HepG2 (cell line): ENCODE results near the gene EPHA2. TPM values are rescaled to one million over a fixed set of nuclear protein-coding genes. Genes with fewer than 3 reads are reported as not detected.

Experiments used
- ATAC-seq: fragments of 200-7000 bp; cut with Tn5 transposase; 3 replicates; pipeline ENCODE4 v1.9.1; 2020; ENCODE audit warnings: mild to moderate bottlenecking, moderate library complexity
- BruUV-seq: library from RNA; stranded (reverse); fragments of 400-500 nt; replicated peaks from 2 replicates; lab custom pipeline; 2021; lab: Mats Ljungman, UMichigan
- CTCF ChIA-PET: fragments of 300-600 bp; formaldehyde crosslinking; extraction: SDS; loops from one replicate; lab custom pipeline; 2021; ENCODE audit warnings: low total read pairs, inconsistent platforms, low intra/inter-chr PET ratio; lab: Yijun Ruan, JAX
- POLR2A ChIA-PET: fragments of 350-600 bp; sonication (Branson Sonifier 250); formaldehyde crosslinking; loops from one replicate; lab custom pipeline; 2020; ENCODE audit warnings: antibody characterized with exemption, inconsistent platforms; lab: Yijun Ruan, JAX
- DNase-seq: peaks from one replicate; pipeline ENCODE4 v3.0.0-alpha.2; 2015; ENCODE audit warnings: low spot score
- FAIRE-seq: peaks from 3 replicates; lab custom pipeline; 2011; peaks lifted over from hg19 to GRCh38; lab: Jason Lieb, UNC
- H2AFZ ChIP-seq: one replicate; pipeline ENCODE4 v1.6.1; 2011; ENCODE audit warnings: low read length, inconsistent platforms
- H3K27ac ChIP-seq: fragments of 300-600 bp; 3 replicates; pipeline ENCODE4 v1.8.0; 2011; ENCODE audit warnings: mixed run types, mild to moderate bottlenecking, mixed read lengths, low read length, inconsistent platforms; ENCODE audit not compliant: insufficient read depth; ENCODE audit errors: extremely low read length
- H3K27me3 ChIP-seq, 2 experiments: fragments of 200-600 bp in 1 of 2; 2 replicates in 1 of 2; 3 replicates in 1 of 2; pipeline versions ENCODE4 v1.6.0 to v1.8.0; 2011; ENCODE audit warnings: low read length in 2 of 2, mild to moderate bottlenecking in 2 of 2, moderate library complexity in 2 of 2, inconsistent platforms in 1 of 2; ENCODE audit not compliant: insufficient read depth in 2 of 2, control insufficient read depth in 1 of 2
- H3K36me3 ChIP-seq, 2 experiments: fragments of 200-600 bp in 1 of 2; replicated peaks in 1 of 2; 2 replicates in 1 of 2; 3 replicates in 1 of 2; pipeline versions ENCODE4 v1.5.1 to v1.8.0; 2011; ENCODE audit warnings: low read length in 2 of 2, inconsistent platforms in 1 of 2; ENCODE audit not compliant: insufficient read depth in 2 of 2, control insufficient read depth in 1 of 2
- H3K4me1 ChIP-seq: 2 replicates; pipeline ENCODE4 v1.5.1; 2012; ENCODE audit warnings: low read length, inconsistent platforms; ENCODE audit not compliant: insufficient read depth
- H3K4me2 ChIP-seq: 2 replicates; pipeline ENCODE4 v1.6.0; 2011; ENCODE audit warnings: low read depth, low read length, inconsistent platforms
- H3K4me3 ChIP-seq, 3 experiments: fragments of 200-600 bp in 1 of 3; sonication (generic), shearing (Covaris generic) in 1 of 3; replicated peaks in 1 of 3; 2 replicates each; pipeline ENCODE4 v1.5.1; 2011 to 2016; ENCODE audit warnings: low read length in 3 of 3, inconsistent platforms in 2 of 3, low read depth in 2 of 3, mild to moderate bottlenecking in 2 of 3, control low read depth in 1 of 3, mixed read lengths in 1 of 3; ENCODE audit not compliant: insufficient read depth in 1 of 3
- H3K79me2 ChIP-seq: one replicate; pipeline ENCODE4 v1.6.1; 2011; ENCODE audit warnings: low read length, inconsistent platforms; ENCODE audit not compliant: insufficient read depth
- H3K9ac ChIP-seq: 2 replicates; pipeline ENCODE4 v1.6.0; 2011; ENCODE audit warnings: mild to moderate bottlenecking, low read depth, low read length, inconsistent platforms; ENCODE audit not compliant: insufficient read depth
- H3K9me3 ChIP-seq: 2 replicates; pipeline ENCODE4 v1.5.1; 2012; ENCODE audit warnings: mild to moderate bottlenecking, low read length
- H4K20me1 ChIP-seq: 2 replicates; pipeline ENCODE4 v1.6.0; 2011; ENCODE audit warnings: inconsistent platforms, mild to moderate bottlenecking, low read length, moderate library complexity; ENCODE audit not compliant: insufficient read depth
- ARNT ChIP-seq: fragments of 450-650 bp; IDR thresholded peaks from 2 replicates; pipeline ENCODE4 v1.6.1; 2017
- ARNT2 ChIP-seq: sonication (generic); formaldehyde crosslinking; IDR thresholded peaks from 2 replicates; pipeline ENCODE4 v1.8.0; 2022; ENCODE audit warnings: mild to moderate bottlenecking, low read depth, missing genetic modification reagents, moderate library complexity
- ATF1 ChIP-seq: IDR thresholded peaks from 2 replicates; pipeline ENCODE4 v1.6.1; 2016; ENCODE audit warnings: mild to moderate bottlenecking, control low read depth
- BORCS8-MEF2B ChIP-seq: sonication (generic); formaldehyde crosslinking; IDR thresholded peaks from 2 replicates; pipeline ENCODE4 v1.8.0; 2022; ENCODE audit warnings: mild to moderate bottlenecking, missing genetic modification reagents
- MIER2 ChIP-seq: IDR thresholded peaks from 2 replicates; pipeline ENCODE4 v1.6.1; 2016; ENCODE audit warnings: missing biosample characterization, missing genetic modification reagents
- RARG ChIP-seq: sonication (generic); formaldehyde crosslinking; IDR thresholded peaks from 2 replicates; pipeline ENCODE4 v1.4.0; 2020; ENCODE audit warnings: low read depth, mild to moderate bottlenecking, missing genetic modification reagents
- TCF7L2 ChIP-seq: IDR thresholded peaks from 2 replicates; pipeline ENCODE4 v1.6.1; 2011; ENCODE audit warnings: mild to moderate bottlenecking, low read depth, low read length, moderate library complexity
- ZNF136 ChIP-seq: sonication (generic); formaldehyde crosslinking; IDR thresholded peaks from 2 replicates; pipeline ENCODE4 v1.8.1; 2022; ENCODE audit warnings: low read depth, mild to moderate bottlenecking, moderate library complexity, missing genetic modification reagents
- ZNF333 ChIP-seq: sonication (generic); formaldehyde crosslinking; IDR thresholded peaks from 2 replicates; pipeline ENCODE4 v1.4.0; 2020; ENCODE audit warnings: mild to moderate bottlenecking, missing genetic modification reagents, borderline replicate concordance
- WGBS: methylation state at CpG from one replicate; pipeline ENCODE4 v1.1.6; 2017; ENCODE audit warnings: low lambda C conversion rate; 5-methylcytosine and 5-hydroxymethylcytosine counted together
- in situ Hi-C: cut with HindIII; loops from 2 replicates; pipeline ENCODE4 v1.10.0; 2017; ENCODE audit warnings: low pct_unique_long_range_greater_than_20kb; ENCODE audit not compliant: extremely low pct_ligation_motif_present
- intact Hi-C: fragments of 100-400 bp; cut with micrococcal nuclease; formaldehyde crosslinking; loops from one replicate; pipeline ENCODE4 v1.10.0; 2022; ENCODE audit not compliant: unreplicated experiment
- polyA plus RNA-seq, 8 experiments: library from polyadenylated mRNA; depleted of rRNA in 3 of 8; stranded (reverse) in 7 of 8; unstranded in 1 of 8; fragments of >200 nt; fragmentation: Illumina TruSeq in 4 of 8; extraction: Trizol in 4 of 8; gene quantifications; 2 replicates each; pipeline versions ENCODE4 v1.2.1 to v1.2.3, GENCODE V29; 2011 to 2016; ENCODE audit warnings: low read depth in 4 of 8, missing spikeins in 1 of 8, mixed read lengths in 1 of 8; ENCODE audit not compliant: insufficient read depth in 1 of 8
- total RNA-seq, 5 experiments: library from RNA; depleted of rRNA; stranded (reverse); fragments of >200 nt; fragmentation: Illumina TruSeq; extraction: Trizol; gene quantifications; 2 replicates each; pipeline ENCODE4 v1.2.3, GENCODE V29; 2016; ENCODE audit warnings: low read depth in 1 of 5
- TF ChIP-seq, protein P1 (sequence below), 2 experiments: sonication (generic) in 1 of 2; formaldehyde crosslinking in 1 of 2; IDR thresholded peaks; 2 replicates each; pipeline versions ENCODE4 v1.5.1 to v1.6.1; 2011 to 2020; ENCODE audit warnings: borderline replicate concordance in 1 of 2, low read depth in 1 of 2, low read length in 1 of 2, mild to moderate bottlenecking in 1 of 2, missing genetic modification reagents in 1 of 2, moderate library complexity in 1 of 2
- TF ChIP-seq, protein P2 (sequence below): IDR thresholded peaks from 2 replicates; pipeline ENCODE4 v1.6.1; 2016; ENCODE audit warnings: missing genetic modification reagents, missing compliant biosample characterization
- TF ChIP-seq, protein P3 (sequence below): fragments of 450-650 bp; IDR thresholded peaks from 2 replicates; pipeline ENCODE4 v1.6.1; 2016

EPHA2 gene
- total and polyA plus RNA-seq, 2 of the 13 experiments (the other 11 are each of a cell fraction or from before 2014, with no cell fraction given) = 33.6 to 53.6 TPM

DNA sequence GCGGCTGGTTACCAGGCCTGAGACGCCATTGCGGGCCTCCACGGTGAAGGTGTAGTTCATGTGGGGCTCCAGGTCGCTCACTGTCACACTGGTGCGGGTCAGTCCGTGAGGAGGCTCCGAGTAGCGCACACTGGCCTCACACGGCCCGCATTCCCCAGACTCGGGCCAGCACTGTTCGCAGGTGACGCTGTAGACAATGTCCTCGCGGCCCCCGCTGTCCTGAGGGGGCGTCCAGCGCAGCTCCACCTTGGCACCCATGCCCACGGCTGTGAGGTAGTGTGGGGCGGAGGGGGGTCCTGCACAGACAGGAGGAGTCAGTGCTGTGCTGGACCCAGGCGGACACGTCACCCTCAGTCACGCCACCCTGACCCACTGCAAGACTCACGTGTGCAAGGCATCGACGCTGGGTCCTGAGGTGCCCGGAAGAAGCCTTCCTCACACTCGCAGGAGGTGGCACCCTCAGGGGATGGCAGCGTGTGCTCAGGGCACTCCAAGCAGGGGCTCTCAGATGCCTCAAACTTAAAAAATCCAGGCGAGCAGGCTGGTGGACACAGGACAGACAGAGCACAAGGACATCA lies 17.9 kb downstream of the EPHA2 start (continued):
- TF ChIP-seq, protein P1, sequence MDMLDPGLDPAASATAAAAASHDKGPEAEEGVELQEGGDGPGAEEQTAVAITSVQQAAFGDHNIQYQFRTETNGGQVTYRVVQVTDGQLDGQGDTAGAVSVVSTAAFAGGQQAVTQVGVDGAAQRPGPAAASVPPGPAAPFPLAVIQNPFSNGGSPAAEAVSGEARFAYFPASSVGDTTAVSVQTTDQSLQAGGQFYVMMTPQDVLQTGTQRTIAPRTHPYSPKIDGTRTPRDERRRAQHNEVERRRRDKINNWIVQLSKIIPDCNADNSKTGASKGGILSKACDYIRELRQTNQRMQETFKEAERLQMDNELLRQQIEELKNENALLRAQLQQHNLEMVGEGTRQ (IDR thresholded peaks at IDR 0.05; ENCODE audit: low read depth, low read length) = no peak
- TF ChIP-seq, protein P1 (CRISPR knock-in tag; IDR thresholded peaks at IDR 0.05; ENCODE audit: borderline replicate concordance) = no peak
- TF ChIP-seq BORCS8-MEF2B (CRISPR knock-in tag) = no peak
- TF ChIP-seq TCF7L2 = no peak
- TF ChIP-seq, protein P2, sequence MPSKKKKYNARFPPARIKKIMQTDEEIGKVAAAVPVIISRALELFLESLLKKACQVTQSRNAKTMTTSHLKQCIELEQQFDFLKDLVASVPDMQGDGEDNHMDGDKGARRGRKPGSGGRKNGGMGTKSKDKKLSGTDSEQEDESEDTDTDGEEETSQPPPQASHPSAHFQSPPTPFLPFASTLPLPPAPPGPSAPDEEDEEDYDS (CRISPR knock-in tag) = no peak
- TF ChIP-seq ZNF333 (CRISPR knock-in tag) = no peak
- no peak for TF ChIP-seq MIER2
- TF ChIP-seq ZNF136 (CRISPR knock-in tag) = no peak
- TF ChIP-seq ARNT = no peak
- TF ChIP-seq ATF1 (CRISPR knock-in tag) = no peak

DNA sequence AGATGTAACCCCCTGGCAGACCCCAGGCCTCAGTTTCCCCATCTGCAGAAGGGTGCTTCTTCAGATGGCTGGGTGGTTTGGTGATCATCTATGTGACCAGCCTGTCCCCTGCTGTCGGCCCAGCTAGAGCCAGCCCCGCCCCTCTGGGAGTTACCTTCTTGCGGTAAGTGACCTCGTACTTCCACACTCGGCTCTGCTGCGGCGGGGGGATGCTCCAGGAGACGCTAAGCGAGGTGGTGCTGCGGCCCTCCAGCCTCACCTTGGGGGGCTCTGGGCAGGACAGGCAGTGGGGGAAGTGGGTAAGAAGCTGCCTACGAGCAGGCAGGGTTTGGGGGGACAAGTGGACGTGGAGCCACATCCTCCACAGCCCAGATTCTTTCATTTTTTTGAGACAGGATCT lies 20.4 kb downstream of the EPHA2 start:
- no peak for ATAC-seq
- ChIA-PET CTCF (no interaction called here), POLR2A (no interaction called here)
- H3K4me3 ChIP-seq = no peak overlapping the region
- in situ Hi-C loops (no loop called here), intact Hi-C loops (no loop called here)
- peaks cover 43% of the 10 kb centered on the region for H4K20me1 ChIP-seq
- H3K36me3 ChIP-seq = peaks cover 73 to 86% of the 10 kb centered on the region in 2 experiments
- DNase-seq = no peak
- no peak overlapping the region for H3K4me2 ChIP-seq
- no peak overlapping the region for H3K27ac ChIP-seq
- H2AFZ ChIP-seq = no peak overlapping the region
- H3K9me3 ChIP-seq = no peaks in the 10 kb centered on the region
- H3K27me3 ChIP-seq = no peaks in the 10 kb centered on the region; a peak in 1 of 5 replicates
- H3K9ac ChIP-seq = no peak overlapping the region
- peaks cover 23% of the 10 kb centered on the region for H3K79me2 ChIP-seq
- 94% methylated on average over 12 of the region's 12 CpGs for WGBS
- no TSS peak for BruUV-seq
- no peak for FAIRE-seq
- TF ChIP-seq, protein P3, sequence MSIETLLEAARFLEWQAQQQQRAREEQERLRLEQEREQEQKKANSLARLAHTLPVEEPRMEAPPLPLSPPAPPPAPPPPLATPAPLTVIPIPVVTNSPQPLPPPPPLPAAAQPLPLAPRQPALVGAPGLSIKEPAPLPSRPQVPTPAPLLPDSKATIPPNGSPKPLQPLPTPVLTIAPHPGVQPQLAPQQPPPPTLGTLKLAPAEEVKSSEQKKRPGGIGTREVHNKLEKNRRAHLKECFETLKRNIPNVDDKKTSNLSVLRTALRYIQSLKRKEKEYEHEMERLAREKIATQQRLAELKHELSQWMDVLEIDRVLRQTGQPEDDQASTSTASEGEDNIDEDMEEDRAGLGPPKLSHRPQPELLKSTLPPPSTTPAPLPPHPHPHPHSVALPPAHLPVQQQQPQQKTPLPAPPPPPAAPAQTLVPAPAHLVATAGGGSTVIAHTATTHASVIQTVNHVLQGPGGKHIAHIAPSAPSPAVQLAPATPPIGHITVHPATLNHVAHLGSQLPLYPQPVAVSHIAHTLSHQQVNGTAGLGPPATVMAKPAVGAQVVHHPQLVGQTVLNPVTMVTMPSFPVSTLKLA = no peak
- TF ChIP-seq RARG (no peak), ARNT2 (CRISPR knock-in tag) (no peak)
- H3K4me1 ChIP-seq = peaks cover 9% of the 10 kb centered on the region
